NCI-H128 (cell line): ENCODE measurements around the gene IRF2.

Experiments used
- DNase-seq: peaks from one replicate; lab custom pipeline; 2025; ENCODE audit not compliant: unreplicated experiment; lab: John Stamatoyannopoulos, UW

The IRF2 gene

GRCh38 chr4:184474263-184475095, at the start of gene IRF2:
Gene IRF2 (minus strand): TSS chr4:184474550. CDS start chr4:184429064, 45,486 bp downstream.
- peak; percentile 66 for DNase-seq

- DNase-seq = no peak
Observed at GRCh38 chr4:184515606-184516005, 41.3 kb upstream of the IRF2 start.

GRCh38 chr4:184514121-184514988, 40.0 kb upstream of the IRF2 start:
- DNase-seq = no peak

- no peak for DNase-seq
Observed at GRCh38 chr4:184513802-184514120, 39.4 kb upstream of the IRF2 start.

- DNase-seq = no peak
Observed at GRCh38 chr4:184511156-184511555, 36.8 kb upstream of the IRF2 start.

- no peak for DNase-seq
Observed at GRCh38 chr4:184510401-184510800, 36.1 kb upstream of the IRF2 start.

GRCh38 chr4:184506527-184507121, 32.3 kb upstream of the IRF2 start:
- no peak for DNase-seq

- no peak for DNase-seq
Observed at GRCh38 chr4:184504385-184504784, 30.0 kb upstream of the IRF2 start.

- DNase-seq = no peak
Observed at GRCh38 chr4:184503869-184504300, 29.5 kb upstream of the IRF2 start.

GRCh38 chr4:184500748-184501589, 26.6 kb upstream of the IRF2 start:
- DNase-seq = no peak

- no peak for DNase-seq
Observed at GRCh38 chr4:184499996-184500395, 25.6 kb upstream of the IRF2 start.

GRCh38 chr4:184498598-184498997, 24.2 kb upstream of the IRF2 start:
- DNase-seq = no peak

- DNase-seq = no peak
Observed at GRCh38 chr4:184489771-184490170, 15.4 kb upstream of the IRF2 start.

- DNase-seq = no peak
Observed at GRCh38 chr4:184487503-184487902, 13.2 kb upstream of the IRF2 start.

- DNase-seq = no peak
Observed at GRCh38 chr4:184485279-184485678, 10.9 kb upstream of the IRF2 start.

- DNase-seq = no peak
Observed at GRCh38 chr4:184481544-184481943, 7.2 kb upstream of the IRF2 start.

GRCh38 chr4:184479516-184479950, 5.2 kb upstream of the IRF2 start:
- DNase-seq = no peak

GRCh38 chr4:184477201-184477999, 3.0 kb upstream of the IRF2 start:
- DNase-seq = no peak

- no peak for DNase-seq
Observed at GRCh38 chr4:184476695-184477094, 2.3 kb upstream of the IRF2 start.

GRCh38 chr4:184475498-184475897, 1.1 kb upstream of the IRF2 start:
- DNase-seq = no peak
